OCI-LY1 (cell line): ENCODE data around the gene ZNF683.
"Not testable (repeated sequence)": the region's sequence is repeated elsewhere in the genome, so short reads cannot be mapped to it uniquely, and the experiment has no call there.

Experiments
- H2AFZ ChIP-seq: fragments of 200-600 bp; sonication (generic), shearing (Covaris generic); 2 replicates; pipeline ENCODE4 v1.6.0; 2014; ENCODE audit warnings: antibody characterized with exemption, mild to moderate bottlenecking, low read length
- H3F3A ChIP-seq: fragments of 200-600 bp; sonication (generic), shearing (Covaris generic); 2 replicates; pipeline ENCODE4 v1.6.0; 2014; ENCODE audit warnings: mild to moderate bottlenecking, antibody characterized with exemption, low read length, moderate library complexity; ENCODE audit not compliant: insufficient read depth
- H3K27ac ChIP-seq: fragments of 200-600 bp; sonication (generic); 2 replicates; pipeline ENCODE4 v1.5.1; 2014; ENCODE audit warnings: low read length, mixed run types, mild to moderate bottlenecking, low read depth; ENCODE audit not compliant: poor library complexity, severe bottlenecking
- H3K27me3 ChIP-seq: fragments of 200-600 bp; sonication (generic); 2 replicates; pipeline ENCODE4 v1.6.0; 2014; ENCODE audit warnings: antibody characterized with exemption, mild to moderate bottlenecking, low read length, moderate library complexity; ENCODE audit not compliant: insufficient read depth
- H3K36me3 ChIP-seq: fragments of 200-600 bp; sonication (generic); 2 replicates; pipeline ENCODE4 v1.6.1; 2014; ENCODE audit warnings: mild to moderate bottlenecking, antibody characterized with exemption, low read length, moderate library complexity, mixed read lengths; ENCODE audit not compliant: insufficient read depth
- H3K4me1 ChIP-seq: fragments of 200-600 bp; sonication (generic); 2 replicates; pipeline ENCODE4 v1.5.1; 2014; ENCODE audit warnings: mild to moderate bottlenecking, low read length, moderate library complexity; ENCODE audit not compliant: insufficient read depth, severe bottlenecking
- H3K4me2 ChIP-seq: fragments of 200-600 bp; sonication (generic), shearing (Covaris generic); 2 replicates; pipeline ENCODE4 v1.6.1; 2014; ENCODE audit warnings: low read length
- H3K4me3 ChIP-seq: fragments of 200-600 bp; sonication (generic); 2 replicates; pipeline ENCODE4 v1.5.1; 2014; ENCODE audit warnings: low read length, low read depth, mild to moderate bottlenecking, mixed read lengths; ENCODE audit not compliant: poor library complexity, severe bottlenecking
- H3K79me2 ChIP-seq: fragments of 200-600 bp; shearing (Covaris generic); 2 replicates; pipeline ENCODE4 v1.6.1; 2016; ENCODE audit warnings: mixed run types, low read length, mixed read lengths; ENCODE audit not compliant: insufficient read depth
- H3K9ac ChIP-seq: fragments of 200-600 bp; sonication (generic), shearing (Covaris generic); 2 replicates; pipeline ENCODE4 v1.6.1; 2014; ENCODE audit warnings: mild to moderate bottlenecking, low read length, mixed read lengths
- H3K9me2 ChIP-seq: fragments of 200-600 bp; sonication (generic), shearing (Covaris generic); 2 replicates; pipeline ENCODE4 v1.6.1; 2014; ENCODE audit warnings: low read depth, mild to moderate bottlenecking, low read length, mixed read lengths
- H3K9me3 ChIP-seq: fragments of 200-600 bp; shearing (Covaris generic); 2 replicates; pipeline ENCODE4 v1.6.1; 2014; ENCODE audit warnings: low read length, mixed read lengths
- H4K20me1 ChIP-seq: fragments of 200-600 bp; sonication (generic), shearing (Covaris generic); 2 replicates; pipeline ENCODE4 v1.6.0; 2016; ENCODE audit warnings: mild to moderate bottlenecking, low read length; ENCODE audit not compliant: insufficient read depth
- EZH2 ChIP-seq: fragments of 200-600 bp; sonication (generic), shearing (Covaris generic); IDR thresholded peaks from 2 replicates; pipeline ENCODE4 v1.8.0; 2017; ENCODE audit warnings: borderline replicate concordance, mixed run types, mild to moderate bottlenecking, antibody characterized with exemption, low read length, moderate library complexity, mixed read lengths
- TF ChIP-seq, protein P1 (sequence below): fragments of 200-600 bp; sonication (generic), shearing (Covaris generic); IDR thresholded peaks from 2 replicates; pipeline ENCODE4 v1.5.1; 2017; ENCODE audit warnings: mild to moderate bottlenecking, antibody characterized with exemption, low read length, moderate library complexity, mixed read lengths

ZNF683 gene

DNA sequence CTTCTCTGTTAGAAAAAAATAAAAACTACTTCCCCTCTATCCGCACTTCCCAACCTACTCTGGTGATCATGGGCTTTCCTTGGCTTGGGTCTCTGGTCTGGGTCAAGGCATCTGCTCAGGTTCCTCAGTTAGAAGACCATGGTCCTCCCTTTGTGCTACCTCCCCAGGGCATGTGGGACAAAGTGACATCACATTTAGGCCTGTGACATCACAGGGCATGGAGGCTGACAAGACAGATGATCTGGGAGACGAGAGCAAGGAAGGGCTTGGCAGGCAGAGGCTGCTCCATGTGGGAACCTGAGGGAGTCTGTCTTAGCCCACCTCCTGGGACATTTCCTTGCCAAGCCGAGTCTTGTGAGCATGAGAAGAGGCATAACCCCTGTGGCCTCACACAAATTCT, at the start of gene ZNF683:
Gene ZNF683 (minus strand): TSS at position 140 of the 400 bp plus-strand sequence. CDS start 4,179 bp downstream, outside the sequence.
- H3K27me3 ChIP-seq, H3K79me2 ChIP-seq, H2AFZ ChIP-seq, H3K27ac ChIP-seq, H3K36me3 ChIP-seq, H3K4me1 ChIP-seq, H3F3A ChIP-seq, H3K9ac ChIP-seq, H3K9me3 ChIP-seq, H3K4me2 ChIP-seq, H3K9me2 ChIP-seq, H4K20me1 ChIP-seq, H3K4me3 ChIP-seq: not testable (repeated sequence)

DNA sequence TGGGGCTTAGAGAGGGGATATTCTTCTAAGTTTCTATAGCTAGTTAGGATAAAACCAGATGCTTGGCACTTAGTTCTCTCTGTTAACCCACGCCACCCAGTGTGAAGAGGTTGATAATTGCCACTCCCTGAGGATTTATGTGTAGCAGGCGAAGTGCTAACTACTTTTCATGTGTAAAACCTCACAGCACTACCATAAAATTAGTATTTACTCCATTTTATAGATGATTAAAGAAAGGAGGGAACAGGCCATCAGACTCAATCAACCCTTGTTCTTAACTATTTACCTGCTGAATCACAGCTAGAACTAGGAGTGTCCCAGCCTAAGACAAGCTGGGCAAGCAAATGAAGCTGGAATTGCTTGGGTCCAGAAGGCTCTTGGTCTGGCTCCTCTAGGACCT, 46.9 kb upstream of the ZNF683 start:
- Histone ChIP-seq H3K4me1 (no peaks in the 10 kb centered on the region), H3K79me2 (no peaks in the 10 kb centered on the region), H3F3A (no peaks in the 10 kb centered on the region), H3K27me3 (peaks cover 5% of the 10 kb centered on the region; the same call in 1 of the 2 replicates), H3K9me3 (no peaks in the 10 kb centered on the region), H3K4me3 (no peak overlapping the region), H3K9me2 (no peaks in the 10 kb centered on the region), H3K27ac (no peak overlapping the region), H3K9ac (no peak overlapping the region), H3K36me3 (no peaks in the 10 kb centered on the region), H3K4me2 (no peak overlapping the region), H4K20me1 (no peaks in the 10 kb centered on the region), H2AFZ (no peak overlapping the region)
- TF ChIP-seq, protein P1, sequence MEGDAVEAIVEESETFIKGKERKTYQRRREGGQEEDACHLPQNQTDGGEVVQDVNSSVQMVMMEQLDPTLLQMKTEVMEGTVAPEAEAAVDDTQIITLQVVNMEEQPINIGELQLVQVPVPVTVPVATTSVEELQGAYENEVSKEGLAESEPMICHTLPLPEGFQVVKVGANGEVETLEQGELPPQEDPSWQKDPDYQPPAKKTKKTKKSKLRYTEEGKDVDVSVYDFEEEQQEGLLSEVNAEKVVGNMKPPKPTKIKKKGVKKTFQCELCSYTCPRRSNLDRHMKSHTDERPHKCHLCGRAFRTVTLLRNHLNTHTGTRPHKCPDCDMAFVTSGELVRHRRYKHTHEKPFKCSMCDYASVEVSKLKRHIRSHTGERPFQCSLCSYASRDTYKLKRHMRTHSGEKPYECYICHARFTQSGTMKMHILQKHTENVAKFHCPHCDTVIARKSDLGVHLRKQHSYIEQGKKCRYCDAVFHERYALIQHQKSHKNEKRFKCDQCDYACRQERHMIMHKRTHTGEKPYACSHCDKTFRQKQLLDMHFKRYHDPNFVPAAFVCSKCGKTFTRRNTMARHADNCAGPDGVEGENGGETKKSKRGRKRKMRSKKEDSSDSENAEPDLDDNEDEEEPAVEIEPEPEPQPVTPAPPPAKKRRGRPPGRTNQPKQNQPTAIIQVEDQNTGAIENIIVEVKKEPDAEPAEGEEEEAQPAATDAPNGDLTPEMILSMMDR: no peak
- no peak for TF ChIP-seq EZH2

DNA sequence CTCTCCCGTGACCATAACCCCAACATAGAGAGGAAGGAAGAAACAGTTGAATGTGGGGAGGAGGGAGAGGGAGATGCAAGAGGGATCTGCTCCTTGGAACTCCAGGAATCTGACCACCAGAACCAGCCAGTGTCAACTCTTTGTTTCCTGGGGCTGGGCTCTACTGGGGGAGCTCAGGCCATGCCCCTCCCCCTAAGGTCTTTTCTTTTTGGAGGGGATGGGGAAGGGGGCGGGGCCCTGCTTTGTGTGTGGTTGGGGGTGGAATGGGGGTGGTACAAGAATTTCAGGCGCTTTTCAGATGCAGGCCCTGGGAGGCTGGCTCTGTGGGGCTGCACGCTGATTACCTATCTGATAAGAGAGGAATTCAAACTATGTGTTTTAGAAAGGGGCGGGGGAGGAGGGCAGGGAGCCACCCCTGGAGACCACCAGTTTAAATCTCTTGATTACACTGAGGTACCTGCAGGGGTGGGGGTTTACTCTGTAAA, 46.4 kb upstream of the ZNF683 start:
- Histone ChIP-seq H3K4me3 (no peak overlapping the region), H3K9ac (no peak overlapping the region), H4K20me1 (no peaks in the 10 kb centered on the region), H3K9me2 (no peaks in the 10 kb centered on the region), H3K79me2 (no peaks in the 10 kb centered on the region), H3F3A (no peaks in the 10 kb centered on the region), H3K4me1 (no peaks in the 10 kb centered on the region), H3K4me2 (no peak overlapping the region), H3K36me3 (no peaks in the 10 kb centered on the region), H3K27ac (no peak overlapping the region), H3K9me3 (no peaks in the 10 kb centered on the region), H2AFZ (no peak overlapping the region), H3K27me3 (peaks cover 5% of the 10 kb centered on the region; the same call in 1 of the 2 replicates)
- no peak for TF ChIP-seq EZH2
- TF ChIP-seq, protein P1: no peak

DNA sequence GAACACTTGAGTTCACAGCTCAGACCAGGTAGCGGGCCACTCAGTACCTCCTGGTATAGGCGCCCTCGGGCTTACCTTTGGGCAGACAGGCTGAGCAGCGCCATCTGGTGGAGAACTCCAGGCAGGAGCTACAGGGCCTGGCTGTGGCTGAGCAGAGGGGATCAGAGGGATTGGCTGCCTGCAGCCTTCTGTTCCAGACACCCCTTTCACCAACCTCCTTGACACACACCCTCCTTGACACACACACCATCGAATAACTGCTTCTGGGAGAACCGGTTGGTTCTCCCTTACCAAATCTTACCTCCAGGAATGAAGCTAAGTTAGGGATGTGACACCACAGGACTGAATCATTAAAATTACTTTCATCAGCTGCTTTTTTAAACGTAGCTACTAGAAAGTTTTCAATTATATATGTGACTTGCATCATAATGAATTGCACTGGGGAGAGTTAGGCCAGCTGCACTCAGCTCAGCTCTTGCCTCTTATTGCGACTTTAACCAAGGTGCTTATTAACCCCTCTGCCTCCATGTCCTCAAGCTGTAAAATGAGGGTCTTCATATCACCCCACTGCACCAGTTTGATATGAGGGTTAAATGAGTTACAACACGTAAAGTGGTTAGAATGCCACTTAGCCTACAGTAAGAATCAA, 44.7 kb upstream of the ZNF683 start:
- no peak for TF ChIP-seq EZH2
- TF ChIP-seq, protein P1: peak; percentile 81
- no peaks in the 10 kb centered on the region for H3K4me1 ChIP-seq

More for the DNA sequence above, 44.7 kb upstream of the ZNF683 start:
- Histone ChIP-seq H2AFZ (no peak overlapping the region), H3K4me2 (no peak overlapping the region), H3K27ac (no peak overlapping the region), H3K9me2 (no peaks in the 10 kb centered on the region), H3K9me3 (no peaks in the 10 kb centered on the region), H3K27me3 (peaks cover 5% of the 10 kb centered on the region; the same call in 1 of the 2 replicates), H4K20me1 (no peaks in the 10 kb centered on the region), H3K9ac (no peak overlapping the region), H3K79me2 (no peaks in the 10 kb centered on the region), H3K4me3 (no peak overlapping the region), H3K36me3 (no peaks in the 10 kb centered on the region), H3F3A (no peaks in the 10 kb centered on the region)
